ENCODE measurements around the gene SCML1.

Gene SCML1

GRCh38 chrX:17713288-17713687 lies 24.0 kb upstream of the SCML1 start:
- H3K36me3 ChIP-seq (replicated peaks): no peaks in the 10 kb centered on the region
- no peak overlapping the region for H3K27ac ChIP-seq
- TF ChIP-seq CTCF (IDR thresholded peaks at IDR 0.05; ENCODE audit: low read depth, low read length, missing control alignments): no peak
- no peak overlapping the region for H3K4me3 ChIP-seq (ENCODE audit: low read depth, low read length)
- DNase-seq: no peak
- in situ Hi-C loops (cut with HindIII; ENCODE audit: low pct_ligation_motif_present, low sequenced_read_pairs): no loop called here
- no peaks in the 10 kb centered on the region for H3K27me3 ChIP-seq (replicated peaks)

- in situ Hi-C loops (cut with HindIII; ENCODE audit: low pct_ligation_motif_present, low sequenced_read_pairs): no loop called here
- Histone ChIP-seq H3K36me3 (replicated peaks) (no peaks in the 10 kb centered on the region), H3K4me3 (ENCODE audit: low read depth, low read length) (no peak overlapping the region), H3K27ac (no peak overlapping the region), H3K27me3 (replicated peaks) (no peaks in the 10 kb centered on the region)
- DNase-seq: no peak
- TF ChIP-seq CTCF (IDR thresholded peaks at IDR 0.05; ENCODE audit: low read depth, low read length, missing control alignments): no peak
Measured at GRCh38 chrX:17718649-17719165, 18.6 kb upstream of the SCML1 start.

- Histone ChIP-seq H3K27me3 (replicated peaks) (no peaks in the 10 kb centered on the region), H3K4me3 (ENCODE audit: low read depth, low read length) (no peak overlapping the region), H3K27ac (no peak overlapping the region), H3K36me3 (replicated peaks) (no peaks in the 10 kb centered on the region)
- DNase-seq: no peak
- TF ChIP-seq CTCF (IDR thresholded peaks at IDR 0.05; ENCODE audit: low read depth, low read length, missing control alignments): no peak
- in situ Hi-C loops (cut with HindIII; ENCODE audit: low pct_ligation_motif_present, low sequenced_read_pairs): no loop called here
Measured at GRCh38 chrX:17719711-17720110, 17.6 kb upstream of the SCML1 start.

DNA sequence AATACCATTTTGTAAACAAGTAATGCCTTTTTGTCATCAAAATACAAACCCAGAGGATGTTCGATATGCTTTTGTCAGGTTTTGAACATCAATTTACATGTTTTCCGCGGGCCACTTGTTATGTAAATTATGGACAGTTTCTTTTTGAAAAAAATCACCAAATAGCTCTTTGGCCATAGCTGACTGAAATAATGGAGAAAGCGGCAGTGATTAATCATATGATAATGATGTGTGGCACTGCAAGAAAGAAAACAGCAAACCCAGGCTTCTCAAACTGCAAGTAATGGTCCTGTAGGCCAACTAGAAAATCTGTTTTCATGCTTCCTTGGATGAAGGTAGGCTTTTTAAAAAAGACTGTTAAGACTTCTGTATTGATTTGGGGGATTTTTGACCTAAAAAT lies 15.6 kb upstream of the SCML1 start:
- Histone ChIP-seq H3K27me3 (replicated peaks) (no peaks in the 10 kb centered on the region), H3K4me3 (ENCODE audit: low read depth, low read length) (no peak overlapping the region), H3K27ac (no peak overlapping the region), H3K36me3 (replicated peaks) (no peaks in the 10 kb centered on the region)
- in situ Hi-C loops (cut with HindIII; ENCODE audit: low pct_ligation_motif_present, low sequenced_read_pairs): no loop called here
- DNase-seq: no peak
- TF ChIP-seq CTCF (IDR thresholded peaks at IDR 0.05; ENCODE audit: low read depth, low read length, missing control alignments): no peak

GRCh38 chrX:17725181-17725580 lies 12.1 kb upstream of the SCML1 start:
- H3K27ac ChIP-seq: no peak overlapping the region
- no peaks in the 10 kb centered on the region for H3K36me3 ChIP-seq (replicated peaks)
- DNase-seq: no peak
- in situ Hi-C loops (cut with HindIII; ENCODE audit: low pct_ligation_motif_present, low sequenced_read_pairs): no loop called here
- no peak for TF ChIP-seq CTCF (IDR thresholded peaks at IDR 0.05; ENCODE audit: low read depth, low read length, missing control alignments)
- no peaks in the 10 kb centered on the region for H3K27me3 ChIP-seq (replicated peaks)
- H3K4me3 ChIP-seq (ENCODE audit: low read depth, low read length): no peak overlapping the region

GRCh38 chrX:17732138-17732783 lies 5.0 kb upstream of the SCML1 start:
- in situ Hi-C loops (cut with HindIII; ENCODE audit: low pct_ligation_motif_present, low sequenced_read_pairs): no loop called here
- H3K27ac ChIP-seq: no peak overlapping the region
- no peak overlapping the region for H3K4me3 ChIP-seq (ENCODE audit: low read depth, low read length)
- no peaks in the 10 kb centered on the region for H3K27me3 ChIP-seq (replicated peaks)
- TF ChIP-seq CTCF (IDR thresholded peaks at IDR 0.05; ENCODE audit: low read depth, low read length, missing control alignments): no peak
- H3K36me3 ChIP-seq (replicated peaks): no peaks in the 10 kb centered on the region
- DNase-seq: no peak

Measured in brain microvascular endothelial cell (primary cell).